ENCODE measurements around the gene ELFN2.

ELFN2 gene

GRCh38 chr22:37393746-37394145, 33.5 kb downstream of the ELFN2 start:
- no peak overlapping the region for H3K4me2 ChIP-seq (ENCODE audit: low read depth, low read length, poor library complexity, severe bottlenecking)
- H3K9ac ChIP-seq (ENCODE audit: low read depth, low read length, poor library complexity, severe bottlenecking), result no peak overlapping the region
- no peaks in the 10 kb centered on the region for H3K9me2 ChIP-seq (replicated peaks; ENCODE audit: low read depth, low read length)
- no peaks in the 10 kb centered on the region for H4K20me1 ChIP-seq (ENCODE audit: insufficient read depth, low read length, poor library complexity, severe bottlenecking)
- H3K4me1 ChIP-seq (ENCODE audit: insufficient read depth, low read length, poor library complexity, severe bottlenecking), result no peaks in the 10 kb centered on the region
- TF ChIP-seq, protein P1, sequence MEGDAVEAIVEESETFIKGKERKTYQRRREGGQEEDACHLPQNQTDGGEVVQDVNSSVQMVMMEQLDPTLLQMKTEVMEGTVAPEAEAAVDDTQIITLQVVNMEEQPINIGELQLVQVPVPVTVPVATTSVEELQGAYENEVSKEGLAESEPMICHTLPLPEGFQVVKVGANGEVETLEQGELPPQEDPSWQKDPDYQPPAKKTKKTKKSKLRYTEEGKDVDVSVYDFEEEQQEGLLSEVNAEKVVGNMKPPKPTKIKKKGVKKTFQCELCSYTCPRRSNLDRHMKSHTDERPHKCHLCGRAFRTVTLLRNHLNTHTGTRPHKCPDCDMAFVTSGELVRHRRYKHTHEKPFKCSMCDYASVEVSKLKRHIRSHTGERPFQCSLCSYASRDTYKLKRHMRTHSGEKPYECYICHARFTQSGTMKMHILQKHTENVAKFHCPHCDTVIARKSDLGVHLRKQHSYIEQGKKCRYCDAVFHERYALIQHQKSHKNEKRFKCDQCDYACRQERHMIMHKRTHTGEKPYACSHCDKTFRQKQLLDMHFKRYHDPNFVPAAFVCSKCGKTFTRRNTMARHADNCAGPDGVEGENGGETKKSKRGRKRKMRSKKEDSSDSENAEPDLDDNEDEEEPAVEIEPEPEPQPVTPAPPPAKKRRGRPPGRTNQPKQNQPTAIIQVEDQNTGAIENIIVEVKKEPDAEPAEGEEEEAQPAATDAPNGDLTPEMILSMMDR (conservative IDR thresholded peaks at IDR 0.05; ENCODE audit: low read length), result no peak
- TF ChIP-seq EZH2phosphoT487 (IDR thresholded peaks at IDR 0.05; ENCODE audit: borderline replicate concordance), result no peak
- no peaks in the 10 kb centered on the region for H3F3A ChIP-seq (ENCODE audit: low read depth)
- H3K27me3 ChIP-seq (ENCODE audit: insufficient read depth, low read length, poor library complexity, severe bottlenecking), result no peaks in the 10 kb centered on the region
- no peaks in the 10 kb centered on the region for H3K36me3 ChIP-seq (ENCODE audit: insufficient read depth, low read length)
- no peaks in the 10 kb centered on the region for H3K79me2 ChIP-seq (ENCODE audit: insufficient read depth, low read length)
- no peaks in the 10 kb centered on the region for H3K9me3 ChIP-seq (ENCODE audit: insufficient read depth, low read depth, low read length)
- H3K4me3 ChIP-seq (ENCODE audit: low read length, poor library complexity, severe bottlenecking), result no peak overlapping the region
- H2AFZ ChIP-seq (ENCODE audit: low read length), result no peak overlapping the region

- no peak for TF ChIP-seq EZH2phosphoT487 (IDR thresholded peaks at IDR 0.05; ENCODE audit: borderline replicate concordance)
- TF ChIP-seq, protein P1 (conservative IDR thresholded peaks at IDR 0.05; ENCODE audit: low read length), result no peak
- H3K36me3 ChIP-seq (ENCODE audit: insufficient read depth, low read length), result no peaks in the 10 kb centered on the region
Observed at GRCh38 chr22:37392721-37393328, 34.5 kb downstream of the ELFN2 start.

GRCh38 chr22:37391702-37392101, 35.6 kb downstream of the ELFN2 start:
- no peaks in the 10 kb centered on the region for H3F3A ChIP-seq (ENCODE audit: low read depth)
- H3K9me2 ChIP-seq (replicated peaks; ENCODE audit: low read depth, low read length), result no peaks in the 10 kb centered on the region
- H3K4me3 ChIP-seq (ENCODE audit: low read length, poor library complexity, severe bottlenecking), result no peak overlapping the region
- TF ChIP-seq, protein P1 (conservative IDR thresholded peaks at IDR 0.05; ENCODE audit: low read length), result no peak
- TF ChIP-seq EZH2phosphoT487 (IDR thresholded peaks at IDR 0.05; ENCODE audit: borderline replicate concordance), result no peak
- H3K36me3 ChIP-seq (ENCODE audit: insufficient read depth, low read length), result no peaks in the 10 kb centered on the region
- H4K20me1 ChIP-seq (ENCODE audit: insufficient read depth, low read length, poor library complexity, severe bottlenecking), result no peaks in the 10 kb centered on the region
- no peaks in the 10 kb centered on the region for H3K4me1 ChIP-seq (ENCODE audit: insufficient read depth, low read length, poor library complexity, severe bottlenecking)
- H2AFZ ChIP-seq (ENCODE audit: low read length), result no peak overlapping the region
- no peaks in the 10 kb centered on the region for H3K9me3 ChIP-seq (ENCODE audit: insufficient read depth, low read depth, low read length)
- no peaks in the 10 kb centered on the region for H3K27me3 ChIP-seq (ENCODE audit: insufficient read depth, low read length, poor library complexity, severe bottlenecking)
- H3K79me2 ChIP-seq (ENCODE audit: insufficient read depth, low read length), result no peaks in the 10 kb centered on the region
- H3K4me2 ChIP-seq (ENCODE audit: low read depth, low read length, poor library complexity, severe bottlenecking), result no peak overlapping the region
- H3K9ac ChIP-seq (ENCODE audit: low read depth, low read length, poor library complexity, severe bottlenecking), result no peak overlapping the region

More at GRCh38 chr22:37392721-37393328, 34.5 kb downstream of the ELFN2 start:
- Histone ChIP-seq H3K4me2 (ENCODE audit: low read depth, low read length, poor library complexity, severe bottlenecking) (no peak overlapping the region), H4K20me1 (ENCODE audit: insufficient read depth, low read length, poor library complexity, severe bottlenecking) (no peaks in the 10 kb centered on the region), H3K9ac (ENCODE audit: low read depth, low read length, poor library complexity, severe bottlenecking) (no peak overlapping the region), H3K79me2 (ENCODE audit: insufficient read depth, low read length) (no peaks in the 10 kb centered on the region), H3F3A (ENCODE audit: low read depth) (no peaks in the 10 kb centered on the region), H2AFZ (ENCODE audit: low read length) (no peak overlapping the region), H3K9me3 (ENCODE audit: insufficient read depth, low read depth, low read length) (no peaks in the 10 kb centered on the region), H3K4me1 (ENCODE audit: insufficient read depth, low read length, poor library complexity, severe bottlenecking) (no peaks in the 10 kb centered on the region), H3K4me3 (ENCODE audit: low read length, poor library complexity, severe bottlenecking) (no peak overlapping the region), H3K27me3 (ENCODE audit: insufficient read depth, low read length, poor library complexity, severe bottlenecking) (no peaks in the 10 kb centered on the region), H3K9me2 (replicated peaks; ENCODE audit: low read depth, low read length) (no peaks in the 10 kb centered on the region)

All from Loucy (cell line).